HCT116 (cell line): Measurements from ENCODE around the gene SMIM28.

Source experiments
- CTCF ChIP-seq, 3 experiments: fragments of 200-600 bp in 1 of 3; sonication (generic) in 1 of 3; IDR thresholded peaks in 2 of 3; conservative IDR thresholded peaks in 1 of 3; 2 replicates each; pipeline ENCODE4 v1.5.1; 2012 to 2017; ENCODE audit warnings: low read depth in 2 of 3, low read length in 2 of 3, antibody characterized with exemption in 1 of 3, borderline replicate concordance in 1 of 3, control low read depth in 1 of 3, mild to moderate bottlenecking in 1 of 3, mixed read lengths in 1 of 3, mixed run types in 1 of 3, moderate library complexity in 1 of 3; ENCODE audit not compliant: insufficient read depth in 1 of 3
- EZH2 ChIP-seq: fragments of 200-600 bp; sonication (generic); IDR thresholded peaks from 2 replicates; pipeline ENCODE4 v1.6.1; 2017; ENCODE audit warnings: antibody characterized with exemption, mixed run types
- EZH2phosphoT487 ChIP-seq: fragments of 200-600 bp; IDR thresholded peaks from 2 replicates; pipeline ENCODE4 v1.6.1; 2018; ENCODE audit warnings: antibody characterized with exemption, borderline replicate concordance
- FOSL1 ChIP-seq: IDR thresholded peaks from 2 replicates; pipeline ENCODE4 v1.6.1; 2012; ENCODE audit warnings: low read depth
- JUND ChIP-seq: IDR thresholded peaks from 2 replicates; pipeline ENCODE4 v1.6.1; 2012
- POLR2A ChIP-seq: IDR thresholded peaks from 2 replicates; pipeline ENCODE4 v1.7.0; 2011; ENCODE audit warnings: borderline replicate concordance; ENCODE audit not compliant: insufficient read depth, insufficient read length; ENCODE audit errors: extremely low read depth
- POLR2AphosphoS5 ChIP-seq: IDR thresholded peaks from 2 replicates; pipeline ENCODE4 v1.6.1; 2011; ENCODE audit warnings: mild to moderate bottlenecking, low read depth, low read length, moderate library complexity
- SIN3A ChIP-seq: IDR thresholded peaks from 2 replicates; pipeline ENCODE4 v1.6.1; 2012; ENCODE audit warnings: low read depth
- SP1 ChIP-seq: IDR thresholded peaks from 2 replicates; pipeline ENCODE4 v1.6.1; 2012; ENCODE audit warnings: low read depth

- TF ChIP-seq CTCF (IDR thresholded peaks at IDR 0.05 in 2 of 3, conservative IDR thresholded peaks at IDR 0.05 in 1 of 3; ENCODE audit: borderline replicate concordance in 1 of 3, insufficient read depth in 1 of 3, low read depth in 2 of 3, low read length in 2 of 3) (no peak), POLR2A (no peak), POLR2AphosphoS5 (no peak), SIN3A (no peak), EZH2phosphoT487 (no peak), EZH2 (no peak), FOSL1 (no peak), JUND (no peak), SP1 (no peak)
These were observed 27.8 kb upstream of the SMIM28 start for GRCh38 chr6:138349891-138350290.
